HG02642 (cell line): ENCODE results near the gene RAB4B.
"Not testable (repeated sequence)": the region's sequence is repeated elsewhere in the genome, so short reads cannot be mapped to it uniquely, and the experiment has no call there.

Experiments used
- ATAC-seq: cut with Tn5 transposase; IDR thresholded peaks from one replicate; pipeline ENCODE4 v1.9.1; 2021; ENCODE audit warnings: mild to moderate bottlenecking; ENCODE audit not compliant: unreplicated experiment, poor library complexity

Gene RAB4B

DNA sequence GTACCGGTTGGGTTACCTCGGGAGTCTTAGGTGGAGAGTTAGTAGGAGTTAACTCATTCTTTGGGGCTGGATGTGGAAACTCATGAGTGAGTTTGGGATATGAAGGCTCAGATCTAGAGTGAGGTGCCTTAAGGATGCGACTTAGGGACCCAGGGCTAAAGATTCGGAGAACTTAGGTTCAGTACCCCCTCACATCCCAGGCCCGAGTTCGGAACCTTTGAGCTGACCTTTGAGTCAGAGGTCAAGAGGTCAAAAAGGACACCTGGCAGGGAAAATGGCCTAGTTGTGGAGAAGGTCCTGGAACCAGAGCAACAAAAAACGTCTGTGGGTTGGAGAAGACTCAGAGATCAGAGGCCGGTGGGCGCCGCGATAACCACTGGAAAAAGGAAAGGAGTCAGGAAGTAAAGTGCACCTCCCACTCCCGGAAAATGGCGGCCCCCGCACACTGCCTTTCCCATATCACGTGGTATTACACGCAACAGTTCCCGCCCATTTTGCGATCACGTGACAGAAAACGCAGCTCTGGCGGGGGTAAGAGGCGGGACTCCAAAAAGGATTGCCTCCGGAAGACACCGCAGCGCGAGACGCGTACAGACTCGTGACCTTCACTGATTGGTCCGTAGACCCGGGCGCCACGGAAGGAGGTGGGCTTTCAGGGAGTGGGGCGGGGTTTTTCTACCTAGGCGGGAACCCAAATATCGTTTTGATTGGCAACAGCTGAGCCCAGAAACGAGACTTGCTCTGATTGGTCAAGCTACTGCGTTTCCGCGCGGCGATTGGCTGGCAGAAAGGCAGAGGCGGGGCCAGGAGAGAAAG is 27.8 kb upstream of the RAB4B start, which contains the start of gene ACTMAP:
Gene ACTMAP, minus strand, starts transcription at position 420 of the 816 bp plus-strand sequence. CDS start 674 bp downstream, outside the sequence.
- ATAC-seq: peak; percentile 88

DNA sequence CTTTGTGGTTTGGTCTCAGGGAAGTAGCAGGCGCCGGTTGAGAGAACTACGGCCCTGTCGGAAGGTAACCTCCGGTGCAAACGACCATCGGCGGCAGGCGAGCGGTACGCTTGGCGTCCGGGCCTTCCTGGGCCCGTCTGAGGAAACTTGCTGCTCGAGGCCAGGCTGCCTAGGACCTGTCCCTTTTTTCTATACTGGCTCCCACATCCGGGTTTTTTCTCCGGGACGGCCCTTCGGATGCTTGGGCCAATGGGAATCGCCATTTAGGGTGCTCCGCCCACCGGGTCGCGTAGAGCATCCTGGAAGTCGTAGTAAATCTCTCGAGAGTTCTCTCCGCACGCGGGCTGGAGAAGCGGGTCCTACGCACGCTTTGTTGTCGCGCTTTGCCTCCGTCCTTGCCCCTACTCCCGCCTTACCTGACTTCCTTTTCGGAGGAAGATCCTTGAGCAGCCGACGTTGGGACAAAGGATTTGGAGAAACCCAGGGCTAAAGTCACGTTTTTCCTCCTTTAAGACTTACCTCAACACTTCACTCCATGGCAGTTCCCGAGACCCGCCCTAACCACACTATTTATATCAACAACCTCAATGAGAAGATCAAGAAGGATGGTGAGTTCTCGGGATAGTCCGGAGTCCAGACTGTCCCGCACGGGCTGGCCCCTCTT is 27.0 kb upstream of the RAB4B start, which contains the start of gene SNRPA:
Gene SNRPA, plus strand, starts transcription at position 330 of the 664 bp plus-strand sequence. Its CDS starts 206 bp downstream, at position 536.
- ATAC-seq: peak; percentile 68

DNA sequence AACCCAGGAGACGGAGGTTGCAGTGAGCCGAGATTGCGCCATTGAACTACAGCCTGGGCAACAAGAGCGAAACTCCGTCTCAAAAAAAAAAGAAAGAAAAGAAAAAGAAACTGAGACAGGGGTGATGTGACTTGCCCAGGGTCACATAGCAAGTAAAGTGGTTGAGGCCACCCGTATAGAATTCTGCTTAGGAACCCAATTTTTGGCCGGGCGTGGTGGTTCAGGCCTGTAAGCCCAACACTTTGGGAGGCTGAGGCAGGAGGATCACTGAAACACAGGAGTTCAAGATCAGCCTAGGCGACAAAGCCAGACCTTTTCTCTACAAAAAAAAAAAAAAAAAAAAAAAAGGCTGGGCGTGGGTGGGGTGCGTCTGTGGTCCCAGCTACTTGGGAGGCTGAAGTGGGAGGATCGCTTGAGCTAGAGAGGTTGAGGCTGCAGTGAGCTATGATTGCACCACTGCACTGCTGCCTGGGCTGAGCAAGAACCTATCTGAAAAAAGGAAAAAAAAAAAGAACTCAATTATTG is 25.7 kb upstream of the RAB4B start:
- no peak for ATAC-seq

- ATAC-seq: no peak
Measured at GRCh38 chr19:40754611-40755247, 23.3 kb upstream of the RAB4B start.

DNA sequence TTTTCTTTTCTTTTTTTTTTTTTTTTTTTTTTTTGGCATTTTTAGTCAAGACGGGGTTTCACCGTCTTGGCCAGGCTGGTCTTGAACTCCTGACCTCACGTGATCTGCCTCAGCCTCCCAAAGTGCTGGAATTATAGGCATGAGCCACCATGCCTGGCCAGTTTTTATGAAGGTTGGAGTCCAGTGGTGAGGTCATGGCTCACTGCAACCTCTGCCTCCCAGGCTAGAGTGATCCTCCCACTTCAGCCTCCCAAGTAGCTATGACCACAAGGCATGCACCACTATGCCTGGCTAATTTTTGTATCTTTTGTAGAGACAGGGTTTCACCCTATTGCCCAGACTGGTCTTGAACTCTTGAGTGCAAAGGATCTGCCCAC is 22.8 kb upstream of the RAB4B start:
- ATAC-seq: no peak

DNA sequence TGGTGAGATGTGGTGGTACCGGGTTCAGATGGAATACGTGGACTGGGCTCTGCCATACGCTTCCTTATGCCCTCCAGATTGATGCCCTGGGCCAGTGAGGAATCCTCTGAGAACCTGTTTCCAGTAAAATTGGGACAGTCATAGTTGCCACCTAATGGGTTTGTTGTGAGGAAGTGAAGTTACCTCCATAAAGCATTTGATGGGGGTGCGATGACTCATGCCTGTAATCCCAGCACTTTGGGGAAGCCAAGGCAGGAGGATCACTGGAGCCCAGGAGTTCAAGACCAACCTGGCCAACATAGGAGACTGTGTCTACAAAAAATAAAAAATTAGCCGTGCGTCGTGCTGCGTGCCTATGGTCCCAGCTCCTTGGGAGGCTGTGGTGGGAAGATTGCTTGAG is 22.3 kb upstream of the RAB4B start:
- no peak for ATAC-seq

- ATAC-seq: no peak
Measured at GRCh38 chr19:40756502-40757110, 21.4 kb upstream of the RAB4B start.

- no peak for ATAC-seq
Measured at GRCh38 chr19:40758491-40758890, 19.6 kb upstream of the RAB4B start.

- no peak for ATAC-seq
Measured at GRCh38 chr19:40759352-40759751, 18.7 kb upstream of the RAB4B start.

GRCh38 chr19:40762754-40763470 is 15.1 kb upstream of the RAB4B start:
- ATAC-seq: no peak

DNA sequence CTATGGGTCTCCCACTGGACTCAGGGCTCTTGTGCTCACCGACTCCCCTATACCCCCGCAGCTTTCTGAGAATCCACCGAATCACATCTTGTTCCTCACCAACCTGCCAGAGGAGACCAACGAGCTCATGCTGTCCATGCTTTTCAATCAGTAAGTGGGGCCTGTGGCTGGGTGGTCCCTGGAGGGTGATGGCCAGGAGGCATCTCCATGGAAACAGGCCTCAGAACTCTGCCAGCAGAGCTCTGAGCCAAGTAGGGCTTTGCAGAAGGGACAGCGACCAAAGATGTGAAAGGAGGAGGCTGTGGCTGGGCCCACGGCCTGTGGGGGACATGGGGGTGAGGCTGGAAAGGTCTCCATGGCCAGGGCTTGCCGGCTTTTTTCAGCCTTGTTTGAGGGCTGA is 14.5 kb upstream of the RAB4B start:
- ATAC-seq: no peak

DNA sequence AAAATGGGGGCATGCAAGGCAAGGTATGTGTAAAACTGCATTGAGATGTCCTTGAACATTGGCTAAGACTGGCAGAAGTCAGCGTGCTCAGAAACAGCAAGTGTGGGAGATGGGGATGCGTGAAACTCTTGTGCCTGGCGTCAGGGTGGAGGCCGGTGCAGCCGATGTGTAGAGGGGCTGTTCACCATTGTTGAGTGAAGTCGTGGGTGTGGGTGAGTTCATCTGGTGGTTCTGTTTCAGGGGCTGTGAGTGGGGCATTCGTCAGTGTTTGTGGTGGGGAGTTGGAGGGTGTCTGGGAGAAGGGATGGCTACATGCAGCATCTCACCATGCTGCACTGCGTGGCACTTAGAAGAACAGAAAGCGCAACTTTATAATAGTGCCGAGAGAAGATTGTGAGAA is 14.1 kb upstream of the RAB4B start:
- ATAC-seq: no peak

- not testable (repeated sequence) for ATAC-seq
Measured at GRCh38 chr19:40766385-40766784, 11.7 kb upstream of the RAB4B start.

DNA sequence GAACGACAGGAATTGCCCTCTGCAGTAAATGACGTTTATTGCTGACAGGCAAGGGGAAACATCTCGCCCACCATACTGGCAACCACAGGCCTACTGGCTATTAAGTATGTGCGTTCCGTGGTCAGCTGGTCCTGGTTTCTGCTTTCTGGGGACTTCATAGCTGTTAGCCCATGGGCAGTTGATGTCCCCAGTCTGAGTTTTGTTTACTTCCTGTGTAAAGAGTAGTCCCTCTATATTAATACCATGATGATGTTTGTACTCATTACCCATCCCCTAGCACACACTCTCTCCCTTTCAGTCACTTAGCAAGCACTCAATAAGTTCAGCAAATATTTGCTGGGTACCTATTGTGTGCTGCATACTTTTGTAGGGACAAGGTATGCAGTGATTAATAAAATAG is 9.2 kb upstream of the RAB4B start:
- no peak for ATAC-seq

DNA sequence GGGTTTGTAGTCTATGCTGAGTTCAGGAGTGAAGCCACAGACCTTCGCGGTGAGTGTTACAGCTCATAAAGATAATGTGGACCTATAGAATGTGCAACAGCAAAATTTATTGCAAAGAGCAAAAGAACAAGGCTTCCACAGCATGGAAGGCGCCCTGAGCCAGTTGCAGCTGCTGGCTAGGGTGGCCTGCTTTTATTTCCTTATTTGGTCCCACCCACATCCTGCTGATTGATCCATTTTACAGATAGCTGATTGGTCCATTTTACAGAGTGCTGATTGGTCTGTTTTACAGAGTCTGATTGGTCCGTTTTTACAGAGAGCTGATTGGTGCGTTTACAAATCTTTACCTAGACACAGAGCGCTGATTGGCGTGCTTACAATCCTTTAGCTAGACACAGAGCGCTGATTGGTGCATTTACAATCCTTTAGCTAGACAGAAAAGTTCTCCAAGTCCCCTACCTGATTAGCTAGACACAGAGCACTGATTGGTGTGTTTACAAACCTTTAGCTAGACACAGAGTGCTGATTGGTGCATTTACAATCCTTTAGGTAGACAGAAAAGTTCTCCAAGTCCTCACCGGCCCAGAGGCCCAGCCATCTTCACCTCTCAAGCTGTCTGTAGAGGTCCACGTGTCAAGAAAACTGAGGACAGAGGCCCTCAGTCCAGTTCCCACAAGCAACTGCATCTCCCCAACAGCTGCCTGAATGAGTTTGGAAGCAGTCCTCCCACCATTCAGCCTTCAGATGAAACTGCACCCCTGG is 6.8 kb upstream of the RAB4B start:
- not testable (repeated sequence) for ATAC-seq

DNA sequence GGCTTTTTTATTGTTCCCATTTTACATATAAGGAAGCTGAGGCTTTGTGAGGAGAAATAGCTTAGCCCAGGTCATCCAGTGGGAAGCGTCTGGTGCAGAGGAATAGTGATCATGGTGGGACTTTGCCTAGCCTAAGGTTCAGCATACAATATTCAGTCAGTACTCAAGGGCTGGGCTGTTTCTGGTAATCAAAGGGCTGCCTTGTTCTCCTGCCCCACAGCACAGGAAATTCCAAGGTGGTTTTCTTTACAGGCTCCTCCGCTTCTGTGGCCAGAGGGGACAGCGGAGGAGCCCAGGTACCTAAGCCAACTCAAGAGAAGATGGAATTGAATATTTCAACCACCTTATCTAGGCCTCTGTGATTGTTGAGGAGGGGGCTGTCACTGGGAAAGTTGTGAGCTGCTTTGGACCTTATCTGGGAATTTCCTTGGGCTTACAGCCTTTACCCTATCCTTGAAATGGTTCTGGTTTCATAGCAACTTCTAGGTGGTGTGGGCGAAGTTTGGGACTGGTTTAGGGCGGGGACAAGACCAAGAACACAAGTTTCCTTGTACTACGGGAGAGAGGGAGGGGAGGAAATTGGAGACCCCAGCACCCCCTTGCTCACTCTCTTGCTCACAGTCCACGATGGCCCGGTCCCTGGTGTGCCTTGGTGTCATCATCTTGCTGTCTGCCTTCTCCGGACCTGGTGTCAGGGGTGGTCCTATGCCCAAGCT is 3.0 kb upstream of the RAB4B start, which contains the start of gene MIA:
Gene MIA, plus strand, starts transcription at position 606 of the 716 bp plus-strand sequence. Its CDS starts 22 bp downstream, at position 628.
- ATAC-seq: no peak

- no peak for ATAC-seq
Measured at GRCh38 chr19:40775632-40776022, 2.4 kb upstream of the RAB4B start.

GRCh38 chr19:40776364-40776763 is 1.7 kb upstream of the RAB4B start:
- ATAC-seq: no peak
